Liver (tissue), 3 donors: ENCODE measurements around the gene CLBA1.
"Not testable (repeated sequence)": the region's sequence is repeated elsewhere in the genome, so short reads cannot be mapped to it uniquely, and the experiment has no call there.

ENCODE experiments used
- CTCF ChIP-seq: fragments of 150-350 bp; IDR thresholded peaks from 2 replicates; pipeline ENCODE4 v1.5.1; 2017; ENCODE audit warnings: improper control_type of control experiment, low read depth, low read length; ENCODE audit not compliant: missing input control
- FOXA1 ChIP-seq: IDR thresholded peaks from 2 replicates; pipeline ENCODE4 v1.6.1; 2016; ENCODE audit warnings: antibody characterized with exemption
- GABPA ChIP-seq, 2 donors: IDR thresholded peaks in 1 of 2; conservative IDR thresholded peaks in 1 of 2; 2 replicates each; pipeline ENCODE4 v1.6.1; 2016; ENCODE audit warnings: antibody characterized with exemption in 2 of 2, mild to moderate bottlenecking in 1 of 2, moderate library complexity in 1 of 2
- MAX ChIP-seq: IDR thresholded peaks from 2 replicates; pipeline ENCODE4 v1.6.1; 2016; ENCODE audit warnings: antibody characterized with exemption
- TAF1 ChIP-seq: conservative IDR thresholded peaks from 2 replicates; pipeline ENCODE4 v1.6.1; 2016; ENCODE audit warnings: antibody characterized with exemption, mild to moderate bottlenecking
- YY1 ChIP-seq: IDR thresholded peaks from 2 replicates; pipeline ENCODE4 v1.6.1; 2016; ENCODE audit warnings: antibody characterized with exemption, mild to moderate bottlenecking
- TF ChIP-seq, protein P1 (sequence below): IDR thresholded peaks from 2 replicates; pipeline ENCODE4 v1.6.1; 2016; ENCODE audit warnings: antibody characterized with exemption
- donor health status: healthy.
- donor health status: healthy.

DNA sequence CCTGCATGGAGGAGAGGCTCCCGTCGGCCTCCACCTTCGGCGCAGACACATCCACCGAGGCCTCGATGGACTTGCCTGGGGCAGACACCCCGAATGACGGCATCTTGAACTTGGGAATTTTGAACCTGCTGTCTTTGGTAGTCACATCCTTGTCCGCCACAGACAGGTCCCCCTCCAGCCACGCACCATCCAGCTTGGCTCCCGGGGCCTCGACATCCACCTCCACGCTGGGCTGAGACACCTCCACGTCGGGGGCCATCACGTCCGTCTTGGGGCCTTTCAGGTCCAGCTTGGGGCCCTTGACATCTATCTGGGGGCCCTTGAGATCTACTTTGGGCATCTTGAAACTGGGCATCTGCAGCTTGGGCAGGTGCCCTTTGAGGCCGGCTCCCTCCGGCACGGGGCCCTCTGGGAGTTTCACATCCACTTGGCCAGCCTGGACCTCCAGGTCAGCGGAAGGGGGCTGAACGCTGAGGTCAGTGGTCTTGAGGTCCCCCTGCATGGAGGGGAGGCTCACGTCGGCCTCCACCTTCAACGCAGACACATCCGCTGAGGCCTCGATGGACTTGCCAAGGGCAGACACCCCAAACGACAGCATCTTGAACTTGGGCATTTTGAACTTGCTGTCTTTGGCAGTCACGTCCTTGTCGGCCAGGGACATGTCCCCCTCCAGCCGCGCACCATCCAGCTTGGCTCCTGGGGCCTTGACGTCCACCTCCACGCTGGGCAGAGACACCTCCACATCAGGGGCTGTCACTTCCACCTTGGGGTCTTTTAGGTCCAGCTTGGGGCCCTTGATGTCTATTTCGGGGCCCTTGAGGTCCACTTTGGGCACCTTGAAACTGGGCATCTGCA is 37.5 kb upstream of the CLBA1 start:
- TF ChIP-seq CTCF; FOXA1; TAF1; YY1; MAX; GABPA (IDR thresholded peaks at IDR 0.05 in 1 of 2, conservative IDR thresholded peaks at IDR 0.05 in 1 of 2): not testable (repeated sequence)
- TF ChIP-seq, protein P1, sequence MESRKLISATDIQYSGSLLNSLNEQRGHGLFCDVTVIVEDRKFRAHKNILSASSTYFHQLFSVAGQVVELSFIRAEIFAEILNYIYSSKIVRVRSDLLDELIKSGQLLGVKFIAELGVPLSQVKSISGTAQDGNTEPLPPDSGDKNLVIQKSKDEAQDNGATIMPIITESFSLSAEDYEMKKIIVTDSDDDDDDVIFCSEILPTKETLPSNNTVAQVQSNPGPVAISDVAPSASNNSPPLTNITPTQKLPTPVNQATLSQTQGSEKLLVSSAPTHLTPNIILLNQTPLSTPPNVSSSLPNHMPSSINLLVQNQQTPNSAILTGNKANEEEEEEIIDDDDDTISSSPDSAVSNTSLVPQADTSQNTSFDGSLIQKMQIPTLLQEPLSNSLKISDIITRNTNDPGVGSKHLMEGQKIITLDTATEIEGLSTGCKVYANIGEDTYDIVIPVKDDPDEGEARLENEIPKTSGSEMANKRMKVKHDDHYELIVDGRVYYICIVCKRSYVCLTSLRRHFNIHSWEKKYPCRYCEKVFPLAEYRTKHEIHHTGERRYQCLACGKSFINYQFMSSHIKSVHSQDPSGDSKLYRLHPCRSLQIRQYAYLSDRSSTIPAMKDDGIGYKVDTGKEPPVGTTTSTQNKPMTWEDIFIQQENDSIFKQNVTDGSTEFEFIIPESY, result not testable (repeated sequence)
